Measurements from ENCODE around the gene RNF114. TPM values are rescaled to one million over a fixed set of nuclear protein-coding genes. Genes with fewer than 3 reads are reported as not detected.

RNF114 gene
- total and polyA plus RNA-seq, 2 donors (not counting 1 experiment from before 2014, with no cell fraction given): 65.2 to 70.2 TPM

GRCh38 chr20:49989234-49990065 lies 53.3 kb downstream of the RNF114 start:
- peak; percentile 78 to 91 for DNase-seq (ENCODE audit: low read depth in 2 of 2)
- peak overlapping the region; percentile 37 for H3K4me2 ChIP-seq (ENCODE audit: extremely low read depth, insufficient read depth, low read length)
- peak overlapping the region; percentile 56 for H3K9ac ChIP-seq (ENCODE audit: insufficient read depth, low read length)
- peaks cover 33% of the 10 kb centered on the region for H3K4me1 ChIP-seq (ENCODE audit: control insufficient read depth, extremely low read depth, insufficient read depth, low read length)
- H2AFZ ChIP-seq (ENCODE audit: low read length): peak overlapping the region; percentile 67
- H4K20me1 ChIP-seq (ENCODE audit: control insufficient read depth, extremely low read depth, insufficient read depth, low read length): no peaks in the 10 kb centered on the region
- no peak for TF ChIP-seq CTCF (conservative IDR thresholded peaks at IDR 0.05 in 1 of 2, IDR thresholded peaks at IDR 0.05 in 1 of 2; ENCODE audit: low read depth in 1 of 2, low read length in 2 of 2)
- no peak for TF ChIP-seq EZH2 (IDR thresholded peaks at IDR 0.05; ENCODE audit: low read length, missing control alignments)
- no peak overlapping the region for H3K4me3 ChIP-seq (replicated peaks in 1 of 4; ENCODE audit: control extremely low read depth in 1 of 4, insufficient read depth in 1 of 4, low read depth in 3 of 4, low read length in 4 of 4)
- no peaks in the 10 kb centered on the region for H3K27me3 ChIP-seq (ENCODE audit: control insufficient read depth, insufficient read depth, low read length)
- H3K36me3 ChIP-seq (ENCODE audit: control insufficient read depth, insufficient read depth, low read length): peaks cover 6% of the 10 kb centered on the region
- peaks cover 19% of the 10 kb centered on the region for H3K79me2 ChIP-seq (ENCODE audit: control insufficient read depth, insufficient read depth, low read length)
- peak overlapping the region; percentile 93 for H3K27ac ChIP-seq (ENCODE audit: insufficient read depth, low read length)
- H3K9me3 ChIP-seq (ENCODE audit: control insufficient read depth, insufficient read depth, low read depth, low read length): no peaks in the 10 kb centered on the region

- TF ChIP-seq EZH2 (IDR thresholded peaks at IDR 0.05; ENCODE audit: low read length, missing control alignments): no peak
- TF ChIP-seq CTCF (conservative IDR thresholded peaks at IDR 0.05 in 1 of 2, IDR thresholded peaks at IDR 0.05 in 1 of 2; ENCODE audit: low read depth in 1 of 2, low read length in 2 of 2): no peak
- Histone ChIP-seq H3K4me3 (replicated peaks in 1 of 4; ENCODE audit: control extremely low read depth in 1 of 4, insufficient read depth in 1 of 4, low read depth in 3 of 4, low read length in 4 of 4) (no peak overlapping the region), H3K79me2 (ENCODE audit: control insufficient read depth, insufficient read depth, low read length) (peaks cover 11% of the 10 kb centered on the region), H2AFZ (ENCODE audit: low read length) (peak overlapping the region; percentile 76), H4K20me1 (ENCODE audit: control insufficient read depth, extremely low read depth, insufficient read depth, low read length) (no peaks in the 10 kb centered on the region), H3K36me3 (ENCODE audit: control insufficient read depth, insufficient read depth, low read length) (peaks cover 5% of the 10 kb centered on the region), H3K9ac (ENCODE audit: insufficient read depth, low read length) (peak overlapping the region; percentile 25), H3K27ac (ENCODE audit: insufficient read depth, low read length) (peak overlapping the region; percentile 93), H3K4me1 (ENCODE audit: control insufficient read depth, extremely low read depth, insufficient read depth, low read length) (peaks cover 29% of the 10 kb centered on the region), H3K27me3 (ENCODE audit: control insufficient read depth, insufficient read depth, low read length) (no peaks in the 10 kb centered on the region), H3K9me3 (ENCODE audit: control insufficient read depth, insufficient read depth, low read depth, low read length) (no peaks in the 10 kb centered on the region), H3K4me2 (ENCODE audit: extremely low read depth, insufficient read depth, low read length) (peak overlapping the region; percentile 37)
- DNase-seq (ENCODE audit: low read depth in 2 of 2): peak; percentile 40 to 46
Observed at GRCh38 chr20:49990271-49990720, 54.1 kb downstream of the RNF114 start.

- Histone ChIP-seq H2AFZ (ENCODE audit: low read length) (no peak overlapping the region), H3K79me2 (ENCODE audit: control insufficient read depth, insufficient read depth, low read length) (no peaks in the 10 kb centered on the region), H3K4me2 (ENCODE audit: extremely low read depth, insufficient read depth, low read length) (no peak overlapping the region), H3K27ac (ENCODE audit: insufficient read depth, low read length) (no peak overlapping the region), H3K4me1 (ENCODE audit: control insufficient read depth, extremely low read depth, insufficient read depth, low read length) (peaks cover 17% of the 10 kb centered on the region), H3K9me3 (ENCODE audit: control insufficient read depth, insufficient read depth, low read depth, low read length) (no peaks in the 10 kb centered on the region), H3K4me3 (replicated peaks in 1 of 4; ENCODE audit: control extremely low read depth in 1 of 4, insufficient read depth in 1 of 4, low read depth in 3 of 4, low read length in 4 of 4) (no peak overlapping the region), H3K36me3 (ENCODE audit: control insufficient read depth, insufficient read depth, low read length) (no peaks in the 10 kb centered on the region), H4K20me1 (ENCODE audit: control insufficient read depth, extremely low read depth, insufficient read depth, low read length) (no peaks in the 10 kb centered on the region), H3K27me3 (ENCODE audit: control insufficient read depth, insufficient read depth, low read length) (no peaks in the 10 kb centered on the region), H3K9ac (ENCODE audit: insufficient read depth, low read length) (no peak overlapping the region)
- TF ChIP-seq EZH2 (IDR thresholded peaks at IDR 0.05; ENCODE audit: low read length, missing control alignments) (no peak), CTCF (conservative IDR thresholded peaks at IDR 0.05 in 1 of 2, IDR thresholded peaks at IDR 0.05 in 1 of 2; ENCODE audit: low read depth in 1 of 2, low read length in 2 of 2) (no peak)
- DNase-seq (ENCODE audit: low read depth in 2 of 2): peak in 1 of 2 donors; percentile 45
Observed at GRCh38 chr20:49993301-49993751, 57.1 kb downstream of the RNF114 start.
